Choroid plexus epithelial cell (primary cell): ENCODE results near the gene RNF34.

ENCODE experiments used
- DNase-seq: peaks from one replicate; pipeline ENCODE4 v3.0.0-alpha.2; 2010; ENCODE audit warnings: low read depth
- H3K4me3 ChIP-seq: 2 replicates; pipeline ENCODE4 v1.5.1; 2011; ENCODE audit warnings: low read depth, mild to moderate bottlenecking, control low read depth, low read length, moderate library complexity
- TF ChIP-seq, protein P1 (sequence below): conservative IDR thresholded peaks from 2 replicates; pipeline ENCODE4 v1.5.1; 2011; ENCODE audit warnings: low read depth, mild to moderate bottlenecking, control low read depth, inconsistent platforms, low read length, moderate library complexity

Gene RNF34

DNA sequence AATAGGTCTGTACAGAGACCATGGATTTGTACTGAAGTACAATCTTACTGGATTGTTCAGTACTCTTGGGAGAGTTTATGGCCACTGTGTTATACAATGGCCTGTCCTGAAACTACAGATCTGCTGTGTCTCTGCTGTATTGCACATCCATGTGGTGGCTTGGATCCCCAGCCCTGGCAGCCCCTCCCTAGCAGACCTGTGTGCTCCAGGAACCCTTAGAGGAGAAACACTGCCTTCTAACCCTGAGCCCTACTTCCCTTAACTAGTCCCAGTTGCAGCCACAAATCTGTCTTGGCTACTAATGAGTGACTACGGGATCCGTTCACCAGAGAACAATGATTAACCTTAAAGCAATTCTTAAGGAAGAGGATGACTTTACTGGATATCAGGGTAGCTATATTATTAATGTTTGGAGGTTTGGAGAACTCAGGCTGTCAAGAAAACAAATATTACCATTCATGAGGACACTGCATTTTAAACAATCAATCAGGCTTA lies 27.7 kb downstream of the RNF34 start:
- no peak for DNase-seq
- TF ChIP-seq, protein P1, sequence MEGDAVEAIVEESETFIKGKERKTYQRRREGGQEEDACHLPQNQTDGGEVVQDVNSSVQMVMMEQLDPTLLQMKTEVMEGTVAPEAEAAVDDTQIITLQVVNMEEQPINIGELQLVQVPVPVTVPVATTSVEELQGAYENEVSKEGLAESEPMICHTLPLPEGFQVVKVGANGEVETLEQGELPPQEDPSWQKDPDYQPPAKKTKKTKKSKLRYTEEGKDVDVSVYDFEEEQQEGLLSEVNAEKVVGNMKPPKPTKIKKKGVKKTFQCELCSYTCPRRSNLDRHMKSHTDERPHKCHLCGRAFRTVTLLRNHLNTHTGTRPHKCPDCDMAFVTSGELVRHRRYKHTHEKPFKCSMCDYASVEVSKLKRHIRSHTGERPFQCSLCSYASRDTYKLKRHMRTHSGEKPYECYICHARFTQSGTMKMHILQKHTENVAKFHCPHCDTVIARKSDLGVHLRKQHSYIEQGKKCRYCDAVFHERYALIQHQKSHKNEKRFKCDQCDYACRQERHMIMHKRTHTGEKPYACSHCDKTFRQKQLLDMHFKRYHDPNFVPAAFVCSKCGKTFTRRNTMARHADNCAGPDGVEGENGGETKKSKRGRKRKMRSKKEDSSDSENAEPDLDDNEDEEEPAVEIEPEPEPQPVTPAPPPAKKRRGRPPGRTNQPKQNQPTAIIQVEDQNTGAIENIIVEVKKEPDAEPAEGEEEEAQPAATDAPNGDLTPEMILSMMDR, result no peak
- H3K4me3 ChIP-seq, result no peak overlapping the region

DNA sequence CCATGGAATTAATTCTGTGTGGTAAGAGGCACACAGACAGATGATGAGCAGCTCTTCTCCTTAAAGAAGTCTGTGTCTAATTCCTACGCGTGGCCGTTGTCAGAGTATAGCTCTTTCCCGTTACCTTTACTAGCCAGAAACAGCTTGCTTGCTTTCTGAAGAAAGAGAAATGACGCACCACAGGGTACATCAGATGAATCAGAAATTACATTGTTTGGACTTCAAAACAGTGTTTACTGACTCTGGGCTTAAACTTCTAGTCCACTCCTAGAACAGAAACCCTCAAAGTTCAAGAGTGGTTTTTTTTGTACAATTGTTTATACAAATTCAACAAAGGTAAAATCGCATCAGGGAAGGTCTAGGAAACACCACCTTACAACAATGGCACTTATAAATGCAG lies 29.0 kb downstream of the RNF34 start:
- DNase-seq, result no peak
- TF ChIP-seq, protein P1, result no peak
- H3K4me3 ChIP-seq, result no peak overlapping the region

DNA sequence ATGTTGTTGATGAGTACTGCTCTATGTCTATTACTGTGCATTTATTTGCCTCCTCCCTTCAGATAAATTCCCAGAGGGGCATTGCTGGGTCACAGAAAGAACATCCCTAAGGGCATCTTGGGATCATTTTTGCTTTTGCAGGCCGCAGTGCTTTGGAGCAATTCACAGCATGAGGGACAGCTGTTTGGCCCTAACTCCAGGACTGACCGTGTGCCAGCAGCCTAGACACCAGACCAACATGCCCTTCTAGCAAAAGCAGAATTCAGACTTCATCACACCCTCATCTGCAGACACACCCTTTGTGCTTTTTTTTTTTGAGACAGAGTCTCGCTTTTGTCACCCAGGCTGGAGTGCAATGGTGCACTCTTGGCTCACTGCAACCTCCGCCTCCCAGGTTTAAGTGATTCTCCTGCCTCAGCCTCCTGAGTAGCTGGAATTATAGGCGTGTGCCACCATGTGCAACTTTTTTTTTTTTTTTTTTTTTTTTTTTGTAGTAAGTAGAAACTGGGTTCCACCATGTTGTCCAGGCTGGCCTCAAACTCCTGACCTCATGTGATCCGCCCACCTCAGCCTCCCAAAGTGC lies 31.0 kb downstream of the RNF34 start:
- TF ChIP-seq, protein P1, result no peak
- no peak overlapping the region for H3K4me3 ChIP-seq
- DNase-seq, result no peak

DNA sequence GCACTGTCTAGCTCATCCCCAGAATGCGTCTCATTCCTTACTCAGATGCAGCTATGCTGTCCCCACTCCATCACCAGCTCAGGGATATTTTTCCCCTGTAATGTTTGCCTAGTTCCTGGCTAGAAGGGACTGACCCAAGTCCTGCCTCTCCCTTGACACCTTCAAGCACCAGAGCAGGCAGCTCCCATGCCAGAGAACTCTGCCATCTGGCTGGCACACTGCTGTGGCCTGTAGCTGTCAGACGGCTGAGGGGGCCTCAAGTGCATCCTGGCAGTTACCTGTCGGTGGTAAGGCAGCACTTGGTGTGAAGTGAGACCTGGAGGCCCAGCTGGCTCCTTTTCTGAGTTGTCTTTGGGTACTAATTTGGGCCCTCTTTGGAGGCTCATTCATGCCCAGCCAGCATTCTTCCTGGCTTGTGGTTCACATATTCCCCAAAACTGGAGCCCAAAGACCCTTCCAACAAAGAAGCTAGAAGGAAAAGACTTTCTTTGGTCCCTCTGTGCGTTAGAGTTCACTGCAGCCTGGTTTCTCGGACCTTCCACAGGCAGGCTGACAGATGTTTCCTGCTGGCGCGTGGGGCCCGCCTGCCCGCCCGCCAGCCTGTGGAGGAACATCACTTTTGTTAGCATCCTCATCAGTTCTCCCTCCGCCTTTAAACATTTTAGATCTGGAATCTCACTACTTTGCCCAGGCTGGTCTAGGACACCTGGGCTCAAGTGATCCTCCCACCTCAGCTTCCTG lies 33.0 kb downstream of the RNF34 start:
- no peak for DNase-seq
- TF ChIP-seq, protein P1, result no peak
- no peak overlapping the region for H3K4me3 ChIP-seq

DNA sequence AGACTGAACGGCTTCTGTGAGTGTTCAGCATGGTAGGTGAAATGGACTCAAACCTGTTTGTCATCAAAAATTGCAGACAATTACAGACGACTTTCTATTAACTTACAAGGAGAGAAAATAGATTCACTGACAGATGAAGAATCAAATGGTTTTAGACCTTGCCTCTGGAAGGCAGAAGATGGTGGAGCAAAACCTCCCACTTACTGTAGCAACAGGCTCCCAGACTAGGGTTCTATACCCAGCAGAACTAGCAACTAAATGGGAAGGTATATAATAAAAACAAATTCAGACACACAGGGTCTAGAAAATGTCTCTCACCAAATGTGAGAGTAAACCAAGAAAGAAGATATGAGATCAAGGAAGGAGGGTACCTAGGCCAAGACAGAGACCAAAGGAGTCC lies 36.8 kb downstream of the RNF34 start:
- TF ChIP-seq, protein P1, result no peak
- DNase-seq, result no peak
- no peak overlapping the region for H3K4me3 ChIP-seq

DNA sequence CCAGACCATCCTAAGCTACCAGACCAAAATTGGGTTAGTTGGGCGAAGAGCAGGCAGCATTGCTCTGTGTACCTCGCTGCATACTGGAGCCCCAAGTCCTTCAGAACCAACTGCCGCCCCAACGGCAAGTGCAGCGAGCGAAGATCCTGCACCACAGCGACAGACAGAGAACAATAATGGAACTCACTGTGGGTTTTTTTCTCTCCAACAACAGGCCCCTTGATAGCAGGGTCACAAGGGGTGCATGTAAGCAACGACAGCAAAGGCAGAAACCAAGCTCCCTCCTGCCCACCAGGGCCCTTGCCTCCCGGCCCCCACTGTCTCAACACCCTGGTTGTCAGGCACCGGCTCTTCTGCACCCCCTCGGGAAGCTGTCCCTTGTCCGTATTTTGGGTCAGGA lies 39.0 kb downstream of the RNF34 start:
- TF ChIP-seq, protein P1, result no peak
- no peak overlapping the region for H3K4me3 ChIP-seq
- no peak for DNase-seq

DNA sequence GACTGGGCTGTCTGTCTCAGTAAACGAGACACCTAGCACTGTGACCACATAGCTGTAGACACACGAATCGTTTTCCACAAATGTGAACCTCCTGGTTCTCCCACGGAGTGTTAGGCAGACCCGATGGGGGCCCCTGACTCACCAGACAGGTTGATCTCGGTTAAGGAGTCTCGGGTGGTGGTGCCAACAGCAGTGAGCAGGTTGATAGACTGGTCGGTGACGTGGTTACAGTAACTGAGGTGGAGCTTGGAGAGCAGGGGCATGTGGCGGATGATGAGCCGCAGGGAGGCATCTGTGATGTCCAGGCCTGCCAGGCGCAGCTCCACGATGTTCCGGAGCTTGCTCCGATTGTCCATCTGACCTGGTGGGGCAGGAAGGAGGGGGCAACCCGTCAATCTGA lies 39.8 kb downstream of the RNF34 start:
- no peak for DNase-seq
- no peak overlapping the region for H3K4me3 ChIP-seq
- TF ChIP-seq, protein P1, result no peak
